ENCODE results near the gene LRRC27.

DNA sequence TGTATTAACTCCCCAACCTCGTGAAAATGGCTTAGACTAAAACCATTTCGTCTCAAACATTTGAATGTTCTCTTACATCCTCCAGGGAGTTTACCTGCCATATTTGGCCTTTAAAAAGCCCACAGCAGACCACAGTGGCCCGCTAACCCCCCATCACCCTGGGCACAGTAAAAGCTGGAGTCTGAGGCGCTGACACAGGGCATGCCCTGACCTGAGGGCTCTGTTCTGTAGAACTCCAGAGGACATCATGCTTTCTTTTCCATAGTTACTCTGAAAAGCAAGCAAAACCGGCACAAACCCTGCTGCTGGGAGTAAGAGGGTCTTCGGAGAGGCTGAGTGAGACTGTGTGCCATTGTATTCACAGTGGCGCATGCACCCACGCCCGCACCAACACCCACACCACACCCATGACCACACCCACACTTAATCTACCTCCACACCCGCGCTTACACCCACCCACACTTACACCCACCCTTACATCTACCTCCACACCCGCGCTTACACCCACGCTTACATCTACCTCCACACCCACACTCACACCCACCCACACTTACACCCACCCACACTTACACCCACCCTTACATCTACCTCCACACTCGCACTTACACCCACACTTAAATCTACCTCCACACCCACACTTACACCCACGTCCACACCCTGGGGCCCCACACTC lies 32.1 kb downstream of the LRRC27 start:
- TF ChIP-seq, protein P1, sequence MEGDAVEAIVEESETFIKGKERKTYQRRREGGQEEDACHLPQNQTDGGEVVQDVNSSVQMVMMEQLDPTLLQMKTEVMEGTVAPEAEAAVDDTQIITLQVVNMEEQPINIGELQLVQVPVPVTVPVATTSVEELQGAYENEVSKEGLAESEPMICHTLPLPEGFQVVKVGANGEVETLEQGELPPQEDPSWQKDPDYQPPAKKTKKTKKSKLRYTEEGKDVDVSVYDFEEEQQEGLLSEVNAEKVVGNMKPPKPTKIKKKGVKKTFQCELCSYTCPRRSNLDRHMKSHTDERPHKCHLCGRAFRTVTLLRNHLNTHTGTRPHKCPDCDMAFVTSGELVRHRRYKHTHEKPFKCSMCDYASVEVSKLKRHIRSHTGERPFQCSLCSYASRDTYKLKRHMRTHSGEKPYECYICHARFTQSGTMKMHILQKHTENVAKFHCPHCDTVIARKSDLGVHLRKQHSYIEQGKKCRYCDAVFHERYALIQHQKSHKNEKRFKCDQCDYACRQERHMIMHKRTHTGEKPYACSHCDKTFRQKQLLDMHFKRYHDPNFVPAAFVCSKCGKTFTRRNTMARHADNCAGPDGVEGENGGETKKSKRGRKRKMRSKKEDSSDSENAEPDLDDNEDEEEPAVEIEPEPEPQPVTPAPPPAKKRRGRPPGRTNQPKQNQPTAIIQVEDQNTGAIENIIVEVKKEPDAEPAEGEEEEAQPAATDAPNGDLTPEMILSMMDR (IDR thresholded peaks at IDR 0.05): no peak
- no peak for TF ChIP-seq EZH2 (IDR thresholded peaks at IDR 0.05; ENCODE audit: borderline replicate concordance, insufficient read depth, low read depth, low read length, poor library complexity, severe bottlenecking)
